GM18517 (cell line): Measurements from ENCODE around the gene NRG3.

Experiments used
- ATAC-seq: cut with Tn5 transposase; IDR thresholded peaks from one replicate; pipeline ENCODE4 v1.9.1; 2021; ENCODE audit warnings: mild to moderate bottlenecking, moderate library complexity; ENCODE audit not compliant: unreplicated experiment

Gene NRG3

DNA sequence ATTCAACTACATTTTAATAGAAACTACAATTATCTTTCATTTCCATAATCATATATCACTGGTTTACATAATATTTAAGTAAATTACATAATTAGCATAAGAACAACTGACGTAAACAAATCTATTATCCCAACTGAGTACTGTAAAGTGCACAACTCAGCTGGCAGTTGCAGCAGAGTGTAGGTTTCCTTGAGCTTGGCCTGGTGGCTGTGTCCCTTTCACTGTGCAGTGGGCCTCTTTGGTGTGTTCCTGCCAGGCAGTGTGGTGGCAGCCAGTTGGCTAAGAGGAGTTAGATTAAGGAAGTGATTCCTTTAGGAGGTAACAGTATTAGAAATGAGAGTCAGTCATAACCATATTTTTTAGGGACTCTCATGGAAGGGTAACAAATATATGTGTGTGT is 7.0 kb downstream of the NRG3 start:
- no peak for ATAC-seq

DNA sequence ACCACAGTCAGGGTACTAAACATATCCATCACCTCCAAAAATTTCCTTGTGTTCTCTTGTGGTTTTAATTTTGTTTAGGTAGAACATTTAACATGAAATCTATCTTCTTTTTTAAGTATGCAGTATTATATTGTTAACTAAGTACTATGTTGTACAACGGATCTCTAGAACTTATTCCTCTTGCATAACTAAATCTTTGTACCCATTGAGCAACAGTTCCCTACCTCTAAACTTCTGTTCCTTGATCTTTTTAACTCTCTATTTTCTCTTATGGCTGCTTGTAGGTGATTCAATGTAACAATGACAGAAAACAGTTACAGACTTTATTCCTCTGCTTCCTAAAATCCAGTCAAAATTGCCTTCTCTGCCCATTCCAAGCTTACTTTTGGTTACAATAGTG is 9.9 kb downstream of the NRG3 start:
- ATAC-seq, result no peak

DNA sequence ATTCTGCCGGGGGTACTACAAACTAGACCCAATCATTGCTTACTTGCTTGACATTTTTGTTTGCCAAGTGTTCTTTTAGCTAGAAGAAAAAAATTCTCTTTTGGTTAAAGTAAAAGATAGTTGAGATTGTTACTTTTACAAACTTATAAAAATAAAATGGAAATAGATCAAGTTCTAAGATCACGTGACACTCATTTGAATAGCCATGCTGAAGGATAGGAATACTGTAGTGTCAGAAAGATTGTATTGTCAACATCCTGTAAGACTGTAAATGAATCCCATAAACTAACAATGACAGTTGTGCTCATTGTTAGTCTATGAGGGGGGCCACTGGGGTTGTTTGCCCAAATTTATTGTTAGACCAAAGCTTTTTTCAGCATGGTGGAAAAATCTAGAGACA is 10.5 kb downstream of the NRG3 start:
- ATAC-seq, result no peak

DNA sequence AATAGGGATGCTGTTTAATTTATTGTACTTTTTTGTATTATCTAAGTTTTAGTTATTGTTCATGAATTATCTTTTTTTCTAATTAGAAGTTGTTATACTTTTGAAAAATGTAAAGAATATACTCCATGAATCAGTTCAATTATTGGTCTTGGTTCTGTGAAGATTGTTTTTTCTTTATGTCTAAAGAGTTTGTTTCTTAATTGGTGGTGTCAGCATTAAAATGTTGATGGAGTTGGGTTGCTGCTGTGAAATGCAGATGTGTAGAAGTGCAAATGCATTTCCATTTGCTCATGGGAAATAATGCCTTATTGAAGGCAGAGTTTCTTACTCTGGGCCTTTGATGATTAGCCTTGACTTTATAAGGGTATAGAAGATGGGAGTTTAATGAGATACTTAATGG is 11.9 kb downstream of the NRG3 start:
- ATAC-seq, result no peak

DNA sequence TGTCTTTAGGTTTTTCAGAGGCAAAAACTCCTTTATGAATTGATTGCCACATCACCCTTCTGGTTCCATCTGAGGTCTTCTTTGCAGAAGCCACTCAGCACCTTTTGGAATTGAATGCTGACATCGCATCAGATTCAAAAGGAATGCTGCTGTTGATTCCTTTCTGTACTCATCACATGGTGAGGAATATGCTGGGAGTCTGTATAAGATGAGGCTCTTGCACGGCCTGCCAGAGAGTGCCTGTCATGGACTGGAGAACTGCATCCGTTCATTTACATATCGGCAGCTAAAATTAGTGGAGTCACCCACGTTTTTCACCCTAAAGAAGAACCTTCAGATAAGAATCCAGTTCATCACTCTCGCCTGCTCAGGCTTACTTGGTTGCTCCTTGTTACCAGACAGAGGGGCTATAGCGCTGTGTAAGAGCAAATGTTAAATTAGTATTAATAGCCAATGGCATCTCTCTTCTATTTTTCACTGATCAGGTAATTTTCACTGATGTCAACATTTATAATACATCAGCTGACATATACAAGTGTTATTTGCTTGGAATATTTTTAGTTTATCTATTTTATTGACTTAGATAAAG is 14.3 kb downstream of the NRG3 start:
- ATAC-seq, result no peak

DNA sequence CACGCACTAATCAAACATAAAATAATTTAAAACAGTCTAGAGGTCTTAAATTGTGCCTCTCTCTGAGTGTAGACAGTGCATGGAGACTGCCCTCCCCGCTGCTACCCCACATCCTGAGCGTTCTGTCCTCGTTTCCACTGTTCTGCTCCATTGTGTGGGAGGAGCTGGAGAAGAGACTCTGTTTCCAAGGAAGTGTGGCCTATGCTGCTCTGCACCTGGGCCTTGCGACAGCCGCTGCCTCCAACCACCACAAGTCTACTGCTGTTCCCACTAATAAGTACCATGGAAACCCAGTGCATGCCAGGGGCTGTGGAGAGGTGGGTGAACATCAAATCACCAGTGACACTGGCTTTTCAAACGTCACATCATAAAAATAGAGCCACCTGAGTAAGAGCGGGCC is 19.6 kb downstream of the NRG3 start:
- ATAC-seq, result no peak

DNA sequence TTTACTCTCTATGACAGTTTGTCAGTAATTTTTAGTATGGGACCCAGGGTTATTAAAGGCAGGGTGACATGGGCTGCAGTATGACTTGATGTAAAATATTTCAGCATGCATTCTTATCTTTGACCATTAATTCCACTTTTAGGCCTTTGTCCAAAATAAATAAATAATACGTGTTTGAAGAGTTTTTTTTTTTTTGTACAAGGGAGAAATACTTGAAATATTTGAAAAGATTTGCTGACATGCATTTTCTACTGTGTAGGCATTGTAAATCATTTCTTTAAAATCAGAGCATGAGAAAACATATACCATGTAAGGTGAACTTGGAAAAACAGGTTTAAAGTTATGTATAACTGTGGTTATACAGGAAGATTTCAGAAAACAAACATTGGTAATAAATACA is 23.5 kb downstream of the NRG3 start:
- no peak for ATAC-seq

DNA sequence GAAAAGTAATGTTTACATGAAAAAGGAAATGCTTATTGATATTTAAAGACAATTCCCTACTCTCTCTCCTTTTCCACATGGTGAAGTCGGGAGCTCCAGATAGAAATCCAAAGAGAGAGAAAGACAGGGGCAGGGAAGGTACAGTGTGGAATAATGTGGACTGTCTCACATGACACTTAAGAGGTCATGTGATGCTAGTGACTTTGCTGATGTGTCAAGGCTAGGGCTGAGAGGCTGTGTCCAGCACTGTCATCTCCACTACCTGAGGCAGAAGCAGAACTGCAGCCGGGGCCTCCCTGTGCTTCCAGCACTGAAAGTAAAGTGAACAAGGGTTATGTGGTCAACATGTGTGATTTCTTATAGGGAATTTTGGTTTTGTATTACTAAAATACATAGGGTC is 26.0 kb downstream of the NRG3 start:
- ATAC-seq, result no peak

DNA sequence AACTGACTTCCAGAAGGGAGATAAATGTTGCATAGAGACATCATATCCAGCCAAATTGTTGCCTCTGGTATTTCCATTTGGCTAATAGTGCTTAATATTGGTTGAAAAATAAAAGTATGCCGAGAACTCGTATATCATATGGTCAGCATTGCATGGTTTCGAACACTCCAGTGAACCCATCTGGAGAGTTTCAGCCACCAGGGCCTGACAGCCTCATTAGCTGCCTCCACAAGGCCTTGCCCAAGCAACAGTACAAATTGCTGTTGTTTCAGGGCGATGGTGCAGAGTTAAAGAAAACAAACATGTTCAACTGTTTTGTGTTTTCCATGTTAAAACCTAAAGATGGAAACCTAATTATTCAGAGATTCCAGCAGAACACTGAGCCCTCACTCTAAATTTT is 28.5 kb downstream of the NRG3 start:
- ATAC-seq, result no peak

DNA sequence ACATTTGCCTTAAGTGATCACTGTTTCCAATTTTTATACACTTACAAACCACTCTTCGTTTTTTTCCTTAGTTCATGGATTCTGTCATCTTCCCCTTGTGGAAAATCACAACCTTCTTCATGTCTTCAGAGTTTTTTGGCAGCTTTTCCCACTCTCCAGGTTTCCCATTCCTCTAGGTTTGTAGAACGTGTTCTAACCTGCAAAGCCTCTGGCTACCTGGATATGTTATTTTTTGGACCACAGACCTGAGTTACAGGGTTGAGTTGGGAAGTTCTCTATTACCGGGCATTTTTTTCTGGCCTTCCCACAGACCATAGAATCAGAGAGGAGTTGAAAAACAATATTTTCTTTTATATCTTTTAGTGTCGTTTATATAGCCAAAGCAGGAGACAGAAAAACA is 30.2 kb downstream of the NRG3 start:
- no peak for ATAC-seq

DNA sequence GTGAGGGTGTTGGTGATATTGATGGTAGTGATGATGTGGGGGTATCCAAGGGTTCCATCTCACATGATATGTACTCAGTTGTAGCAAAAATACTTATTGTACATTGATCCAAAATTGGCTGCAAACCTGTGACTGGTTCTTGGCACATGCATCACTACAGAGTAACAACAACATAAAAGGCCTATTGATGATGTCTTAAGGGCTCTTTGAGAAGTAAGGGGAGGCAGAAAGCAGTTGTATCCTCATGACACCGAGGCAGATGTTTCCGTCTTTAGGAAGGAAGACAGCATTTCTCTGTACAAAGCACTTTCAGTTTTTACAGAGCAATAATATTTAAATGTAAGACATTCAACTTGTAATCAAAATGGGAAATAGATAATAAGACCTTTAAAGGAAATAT is 34.5 kb downstream of the NRG3 start:
- no peak for ATAC-seq

DNA sequence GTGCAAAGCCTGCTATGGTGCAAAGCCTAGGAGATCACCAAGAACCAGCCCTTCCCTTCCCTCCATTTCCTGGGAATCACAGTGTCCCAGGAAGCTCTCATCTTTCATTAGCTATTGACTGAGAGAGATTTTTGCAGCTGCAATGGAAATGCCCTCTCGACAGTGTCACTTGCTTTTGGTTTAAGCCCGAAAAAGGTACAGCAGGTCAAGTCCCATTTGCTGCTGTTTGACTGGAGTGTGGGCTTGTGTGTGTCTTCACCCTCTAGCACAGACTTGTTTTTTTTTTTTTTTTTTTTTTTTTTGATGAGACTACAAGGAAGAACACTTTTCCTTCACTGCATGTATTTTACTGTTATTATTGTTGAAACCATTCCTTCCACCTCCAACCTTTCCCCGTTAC is 36.3 kb downstream of the NRG3 start:
- no peak for ATAC-seq

DNA sequence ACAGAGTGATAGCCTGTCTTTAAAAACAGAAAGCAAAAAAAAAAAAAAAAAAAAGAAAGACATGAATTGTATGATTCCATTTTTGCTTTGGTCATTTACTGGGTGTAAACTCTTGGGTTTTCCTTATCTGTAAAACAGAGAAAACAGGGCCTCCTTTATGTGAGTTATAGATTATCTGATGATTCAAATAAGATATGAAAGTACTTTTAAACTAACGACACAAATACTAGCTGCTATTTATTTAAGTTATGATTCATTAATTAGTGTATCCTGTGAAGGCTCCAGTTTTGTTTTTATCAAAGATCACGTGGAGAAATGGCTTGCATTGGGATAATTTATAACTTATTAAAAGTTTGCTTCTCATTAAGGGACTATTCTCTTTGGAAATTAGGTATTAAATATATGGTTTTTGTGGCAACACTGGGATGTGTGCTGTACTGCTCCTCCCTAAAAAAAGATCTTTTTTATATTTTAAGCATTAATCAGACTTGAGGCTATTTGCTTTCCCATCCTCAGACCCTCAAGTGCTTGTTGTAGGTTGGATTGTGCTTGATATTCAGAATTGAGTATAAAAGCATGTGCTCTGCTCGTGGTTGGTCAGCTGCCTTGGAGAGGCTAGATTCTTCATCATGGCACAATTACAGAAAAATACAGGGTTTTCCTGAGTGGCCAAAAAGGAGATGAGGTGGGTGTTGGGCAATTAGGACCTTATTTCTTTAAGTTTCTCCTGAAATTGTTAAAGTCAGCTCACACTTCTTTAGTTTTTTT is 39.9 kb downstream of the NRG3 start:
- ATAC-seq, result no peak

DNA sequence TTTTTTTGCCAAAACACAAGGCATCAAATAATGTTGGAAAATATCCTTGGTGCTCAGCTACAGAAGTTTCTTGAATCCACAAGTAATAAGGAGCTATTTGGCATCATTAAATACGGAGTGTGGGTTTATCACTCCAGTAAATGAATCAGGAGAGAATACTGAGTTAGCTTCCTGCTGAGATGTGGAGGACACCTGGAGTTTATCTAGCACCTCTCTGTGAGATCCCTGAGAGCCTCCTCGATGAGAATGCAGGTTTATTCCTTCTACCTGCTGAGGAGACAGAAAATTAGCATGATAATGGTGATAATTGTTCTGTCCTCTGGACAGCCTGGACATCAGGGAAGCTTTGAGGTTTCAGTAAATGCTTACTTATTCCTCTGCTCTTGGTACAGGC is 40.5 kb downstream of the NRG3 start:
- ATAC-seq, result no peak

DNA sequence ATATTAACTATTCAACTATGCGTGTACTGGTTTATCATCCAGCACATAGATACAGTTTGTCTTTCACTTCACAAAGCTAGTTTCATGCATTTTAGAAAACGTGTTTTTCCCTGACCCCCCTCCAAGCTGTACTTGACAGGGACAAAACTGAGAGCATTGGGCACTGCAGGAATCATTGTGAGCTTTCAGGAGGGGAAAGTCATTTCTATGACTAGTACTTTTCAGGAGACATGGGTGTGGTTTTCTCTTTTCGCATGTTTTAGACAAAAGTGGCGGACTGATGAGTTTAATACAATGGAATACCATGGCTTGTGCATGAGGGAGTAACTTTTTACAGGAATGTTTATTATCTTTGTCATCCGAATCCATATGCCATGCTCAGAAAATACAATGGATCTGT is 42.7 kb downstream of the NRG3 start:
- no peak for ATAC-seq

DNA sequence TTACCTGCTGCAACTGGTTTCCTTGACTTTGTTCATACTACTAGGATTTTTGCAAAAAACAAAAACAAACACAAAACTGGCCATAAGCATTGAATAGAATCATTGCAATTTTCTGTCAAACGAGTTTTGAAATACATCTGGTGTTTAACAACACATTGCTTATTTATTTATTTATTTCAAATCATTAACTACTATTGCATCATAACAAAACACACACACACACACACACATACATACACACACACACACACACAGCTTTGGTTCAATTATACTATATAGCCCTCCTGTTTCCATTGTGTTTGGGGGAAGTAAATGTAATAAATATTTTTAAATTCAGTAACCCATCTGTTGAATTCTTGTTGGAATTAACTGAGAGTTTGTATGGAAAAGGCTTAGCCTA is 43.8 kb downstream of the NRG3 start:
- ATAC-seq, result no peak

DNA sequence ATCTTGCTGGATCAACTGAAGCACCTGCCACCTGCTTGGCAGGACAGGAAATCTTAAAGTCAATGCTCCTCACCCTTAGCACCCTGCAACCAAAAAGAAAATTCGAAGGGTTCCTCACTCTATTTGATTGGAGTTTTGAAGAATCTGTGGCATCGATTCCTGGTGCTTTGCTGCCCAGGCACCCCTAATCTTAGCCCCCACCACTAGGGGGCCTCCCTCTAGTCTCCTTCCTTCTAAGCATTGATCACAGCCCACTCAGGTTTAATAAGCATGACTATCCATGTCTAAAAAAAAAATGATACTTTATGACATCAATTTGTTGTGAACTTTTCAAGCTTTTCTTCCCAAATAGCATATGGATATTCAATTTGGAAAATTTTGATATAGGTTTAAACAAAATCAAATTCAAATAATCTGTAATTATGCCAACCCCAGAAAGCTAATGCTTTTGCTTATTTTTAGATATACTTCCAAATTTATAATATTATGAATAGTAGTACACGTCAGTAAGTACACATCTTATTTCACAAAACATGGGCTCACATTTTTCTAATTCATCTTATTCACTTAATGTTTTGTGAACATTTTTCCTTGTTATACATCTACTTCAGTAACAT is 45.3 kb downstream of the NRG3 start:
- ATAC-seq, result peak; percentile 49

DNA sequence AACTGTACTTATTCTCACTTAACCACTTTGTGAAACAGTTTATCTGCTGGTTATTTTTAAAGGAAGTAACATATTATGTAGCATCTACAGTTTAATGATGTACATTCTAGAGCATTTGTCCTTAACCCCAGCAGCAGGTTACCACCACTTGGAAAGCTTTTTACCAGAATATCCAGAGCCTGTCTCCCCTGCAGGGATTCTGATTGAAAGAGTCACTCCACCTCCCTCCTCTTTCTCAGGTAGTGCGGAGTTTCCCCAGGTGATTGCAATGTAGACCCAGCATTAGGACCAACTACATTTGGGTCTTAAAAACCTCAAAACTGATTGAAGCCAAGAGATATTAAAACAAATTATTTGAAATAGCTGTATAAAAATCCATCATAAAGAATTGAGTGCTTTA is 53.1 kb downstream of the NRG3 start:
- no peak for ATAC-seq

DNA sequence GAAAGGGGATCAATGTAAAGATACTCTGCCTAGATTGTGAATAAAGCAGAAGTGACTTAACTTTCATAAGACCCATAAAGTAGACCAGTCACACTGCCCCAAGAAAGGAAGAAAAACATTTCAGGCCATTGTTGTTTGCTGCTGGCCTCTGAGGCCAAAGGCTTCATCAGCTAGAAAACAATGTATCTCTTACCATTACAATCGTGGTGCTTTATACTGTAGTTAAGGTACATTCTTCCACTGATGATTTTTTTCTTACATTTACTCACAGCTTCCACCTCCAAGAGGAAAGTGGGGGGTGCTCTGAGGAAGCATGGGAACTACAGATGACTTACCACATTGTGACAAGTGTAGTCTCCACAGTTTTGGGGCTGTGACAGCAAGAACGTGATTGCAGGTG is 68.6 kb downstream of the NRG3 start:
- ATAC-seq, result no peak

DNA sequence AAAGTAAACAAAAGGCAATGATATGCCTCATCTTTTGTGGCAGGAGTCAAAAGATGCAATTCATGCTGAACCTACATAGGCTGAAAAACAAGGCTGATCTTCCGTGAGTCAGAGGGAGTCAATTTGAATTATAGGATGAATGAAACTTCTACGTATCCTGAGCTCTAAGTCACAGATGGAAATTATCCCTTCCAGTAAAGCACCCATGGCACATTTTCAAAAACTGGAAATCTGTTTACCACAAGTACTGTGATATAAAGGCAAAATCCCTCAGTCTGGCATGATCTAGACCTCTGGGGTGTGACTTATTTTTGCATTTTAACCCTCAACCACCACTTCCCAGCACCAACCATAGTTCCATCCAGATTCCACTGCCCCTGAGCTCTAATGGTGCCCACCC is 69.6 kb downstream of the NRG3 start:
- no peak for ATAC-seq

DNA sequence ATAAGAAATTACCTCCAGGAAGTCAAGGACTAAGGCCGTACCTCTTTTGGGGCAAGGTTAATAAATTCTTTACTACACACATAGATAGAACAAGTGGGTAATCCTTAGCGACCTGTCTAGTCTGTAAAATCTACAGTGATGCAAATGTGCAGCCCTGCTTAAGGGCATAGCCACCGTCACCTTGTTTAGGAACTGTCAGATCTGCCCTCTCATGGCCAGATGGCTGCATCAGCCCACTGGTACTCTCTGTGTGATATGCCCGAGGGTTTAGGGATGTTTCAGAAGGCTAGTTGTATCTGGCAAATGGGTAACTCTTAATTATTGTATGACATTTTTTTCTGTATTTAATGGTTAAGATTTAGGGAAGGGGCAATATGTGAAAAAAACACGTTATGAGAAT is 74.3 kb downstream of the NRG3 start:
- ATAC-seq, result no peak

DNA sequence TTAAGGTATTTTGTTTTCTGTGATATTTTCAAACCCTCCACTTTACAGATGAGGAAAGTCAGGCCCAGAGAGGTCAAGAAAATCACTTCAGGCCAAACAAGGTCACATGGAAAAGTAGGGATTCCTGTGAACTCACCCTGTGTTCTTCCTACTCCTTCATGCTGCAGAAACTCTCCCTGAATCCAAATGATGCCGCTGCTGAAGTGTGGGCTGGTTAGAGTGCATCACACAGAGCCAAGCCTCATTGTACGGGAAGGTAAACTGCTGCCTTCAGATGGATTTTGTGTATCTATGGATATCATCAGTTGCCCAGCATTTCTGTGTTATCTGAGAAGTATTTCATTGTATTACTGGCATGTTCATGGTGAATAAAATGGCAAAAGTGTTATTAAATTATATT is 75.4 kb downstream of the NRG3 start:
- ATAC-seq, result no peak

DNA sequence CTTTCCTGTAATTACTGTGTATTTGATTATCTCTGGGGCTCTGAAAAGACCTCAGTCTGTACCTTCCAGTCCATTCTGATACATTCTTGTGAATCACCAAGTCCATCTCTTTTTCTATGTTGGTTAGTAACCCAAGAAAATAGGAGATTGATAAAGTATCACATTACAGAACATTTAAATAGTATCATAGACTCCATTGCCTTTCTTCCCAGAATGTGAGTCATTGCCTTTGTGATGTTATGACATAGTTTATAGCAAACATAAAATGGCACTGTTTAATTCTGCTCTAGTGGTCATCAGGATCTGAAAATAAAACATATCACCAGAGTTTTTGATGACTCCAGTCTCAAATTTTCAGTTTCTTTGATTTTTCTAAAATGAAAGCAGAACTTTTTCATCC is 78.4 kb downstream of the NRG3 start:
- ATAC-seq, result no peak
